Activated T-cell treated with anti-CD3 and anti-CD28 coated beads, Interleukin-2, amount 50 U/mL, for 4 hours (primary cell): Measurements from ENCODE around the gene KRTAP5-3. TPM values are rescaled to one million over a fixed set of nuclear protein-coding genes. Genes with fewer than 3 reads are reported as not detected.

Experiments used
- ATAC-seq, 2 donors: fragments of 200-7000 bp; cut with Tn5 transposase; one replicate each; pipeline ENCODE4 v1.10.0; 2021
- DNase-seq: peaks from one replicate; pipeline ENCODE4 v3.0.0-alpha.2; 2020
- H3K27me3 Mint-ChIP-seq: one replicate; pipeline ENCODE4 v1.8.0; 2021; ENCODE audit warnings: low read depth, mixed read lengths
- H3K36me3 Mint-ChIP-seq: one replicate; pipeline ENCODE4 v1.8.0; 2022; ENCODE audit warnings: mixed read lengths; ENCODE audit not compliant: insufficient read depth
- H3K4me1 Mint-ChIP-seq: one replicate; pipeline ENCODE4 v1.8.0; 2021; ENCODE audit warnings: low read depth, mixed read lengths
- H3K4me3 Mint-ChIP-seq: one replicate; pipeline ENCODE4 v1.8.0; 2021; ENCODE audit warnings: mild to moderate bottlenecking, moderate library complexity, mixed read lengths
- H3K9me3 Mint-ChIP-seq: one replicate; pipeline ENCODE4 v1.8.0; 2021; ENCODE audit warnings: mixed read lengths
- total RNA-seq, 3 donors: library from RNA; stranded (reverse); gene quantifications; one replicate each; pipeline ENCODE4 v1.2.1, GENCODE V29; 2021

The KRTAP5-3 gene
- total RNA-seq, 3 donors from 2014 or later = not detected

DNA sequence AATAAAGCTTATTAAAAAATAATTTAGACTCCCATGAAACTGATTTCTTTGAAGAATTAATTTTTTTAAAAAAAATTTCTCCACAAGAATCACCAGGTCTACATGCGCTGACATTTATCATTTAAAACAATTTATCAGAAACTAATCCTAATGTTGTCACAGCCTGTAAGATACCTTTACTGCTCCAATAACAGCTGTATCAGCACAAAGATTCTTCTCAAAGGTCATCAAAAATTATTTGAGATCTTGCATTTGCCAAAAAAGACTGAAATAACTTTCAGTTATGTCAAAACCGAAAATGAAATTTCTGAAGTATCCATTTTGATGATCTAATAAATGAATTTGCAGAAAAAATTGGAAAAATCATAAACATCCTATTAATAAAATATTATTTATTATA lies 29.4 kb upstream of the KRTAP5-3 start:
- Mint-ChIP-seq H3K4me1 (peaks cover 6% of the 10 kb centered on the region), H3K36me3 (no peaks in the 10 kb centered on the region), H3K4me3 (no peak overlapping the region), H3K9me3 (no peaks in the 10 kb centered on the region), H3K27me3 (peaks cover 35% of the 10 kb centered on the region)
- ATAC-seq (no peak), DNase-seq (no peak)

- Mint-ChIP-seq H3K36me3 (no peaks in the 10 kb centered on the region), H3K4me3 (no peak overlapping the region), H3K9me3 (no peaks in the 10 kb centered on the region), H3K4me1 (peaks cover 7% of the 10 kb centered on the region), H3K27me3 (peaks cover 37% of the 10 kb centered on the region)
- ATAC-seq (no peak), DNase-seq (no peak)
These were observed 28.2 kb upstream of the KRTAP5-3 start for GRCh38 chr11:1636291-1636950.

DNA sequence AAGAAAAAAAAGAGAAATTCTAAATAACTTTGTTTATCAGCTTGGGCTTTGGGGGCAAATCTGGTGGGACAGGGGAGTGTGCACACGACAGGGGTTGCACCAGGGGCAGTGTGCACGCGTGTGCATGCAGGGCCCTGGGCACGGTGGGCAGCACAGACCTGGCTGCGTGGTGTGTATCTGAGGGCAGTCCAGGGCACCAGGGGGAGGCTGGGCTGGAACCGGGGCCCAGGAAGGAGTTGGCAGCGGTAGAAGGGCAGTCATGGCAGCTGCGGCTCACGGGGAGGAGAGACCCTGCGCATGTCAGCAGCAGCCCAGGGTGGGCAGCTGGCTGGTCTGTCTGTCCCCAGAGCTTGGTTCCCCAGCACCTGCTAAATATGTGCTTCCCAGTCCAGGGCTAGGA lies 25.6 kb upstream of the KRTAP5-3 start:
- Mint-ChIP-seq H3K27me3 (peaks cover 36% of the 10 kb centered on the region), H3K4me3 (no peak overlapping the region), H3K4me1 (peaks cover 7% of the 10 kb centered on the region), H3K36me3 (no peaks in the 10 kb centered on the region), H3K9me3 (no peaks in the 10 kb centered on the region)
- DNase-seq (no peak), ATAC-seq (no peak)

GRCh38 chr11:1632053-1632714 lies 23.9 kb upstream of the KRTAP5-3 start:
- no peaks in the 10 kb centered on the region for H3K36me3 Mint-ChIP-seq
- DNase-seq = no peak
- no peaks in the 10 kb centered on the region for H3K9me3 Mint-ChIP-seq
- H3K4me3 Mint-ChIP-seq = no peak overlapping the region
- peaks cover 38% of the 10 kb centered on the region for H3K27me3 Mint-ChIP-seq
- H3K4me1 Mint-ChIP-seq = peaks cover 8% of the 10 kb centered on the region
- ATAC-seq = no peak

- ATAC-seq = no peak
- no peak for DNase-seq
- Mint-ChIP-seq H3K27me3 (peaks cover 38% of the 10 kb centered on the region), H3K36me3 (no peaks in the 10 kb centered on the region), H3K9me3 (no peaks in the 10 kb centered on the region), H3K4me3 (no peak overlapping the region), H3K4me1 (peaks cover 8% of the 10 kb centered on the region)
These were observed 22.9 kb upstream of the KRTAP5-3 start for GRCh38 chr11:1631066-1631568.

DNA sequence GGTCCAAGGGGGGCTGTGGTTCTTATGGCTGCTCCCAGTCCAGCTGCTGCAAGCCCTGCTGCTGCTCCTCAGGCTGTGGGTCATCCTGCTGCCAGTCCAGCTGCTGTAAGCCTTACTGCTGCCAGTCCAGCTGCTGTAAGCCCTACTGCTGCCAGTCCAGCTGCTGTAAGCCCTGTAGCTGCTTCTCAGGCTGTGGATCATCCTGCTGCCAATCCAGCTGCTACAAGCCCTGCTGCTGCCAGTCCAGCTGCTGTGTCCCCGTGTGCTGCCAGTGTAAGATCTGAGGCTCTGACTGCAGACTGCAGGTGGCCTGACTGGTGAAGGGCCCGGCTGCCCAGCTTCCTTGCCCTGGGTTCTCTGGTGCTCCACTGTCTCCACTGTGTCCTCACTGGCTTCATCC lies 22.0 kb upstream of the KRTAP5-3 start:
- no peak for DNase-seq
- Mint-ChIP-seq H3K27me3 (peaks cover 35% of the 10 kb centered on the region), H3K36me3 (no peaks in the 10 kb centered on the region), H3K4me1 (peaks cover 8% of the 10 kb centered on the region), H3K9me3 (no peaks in the 10 kb centered on the region), H3K4me3 (no peak overlapping the region)
- ATAC-seq = no peak

DNA sequence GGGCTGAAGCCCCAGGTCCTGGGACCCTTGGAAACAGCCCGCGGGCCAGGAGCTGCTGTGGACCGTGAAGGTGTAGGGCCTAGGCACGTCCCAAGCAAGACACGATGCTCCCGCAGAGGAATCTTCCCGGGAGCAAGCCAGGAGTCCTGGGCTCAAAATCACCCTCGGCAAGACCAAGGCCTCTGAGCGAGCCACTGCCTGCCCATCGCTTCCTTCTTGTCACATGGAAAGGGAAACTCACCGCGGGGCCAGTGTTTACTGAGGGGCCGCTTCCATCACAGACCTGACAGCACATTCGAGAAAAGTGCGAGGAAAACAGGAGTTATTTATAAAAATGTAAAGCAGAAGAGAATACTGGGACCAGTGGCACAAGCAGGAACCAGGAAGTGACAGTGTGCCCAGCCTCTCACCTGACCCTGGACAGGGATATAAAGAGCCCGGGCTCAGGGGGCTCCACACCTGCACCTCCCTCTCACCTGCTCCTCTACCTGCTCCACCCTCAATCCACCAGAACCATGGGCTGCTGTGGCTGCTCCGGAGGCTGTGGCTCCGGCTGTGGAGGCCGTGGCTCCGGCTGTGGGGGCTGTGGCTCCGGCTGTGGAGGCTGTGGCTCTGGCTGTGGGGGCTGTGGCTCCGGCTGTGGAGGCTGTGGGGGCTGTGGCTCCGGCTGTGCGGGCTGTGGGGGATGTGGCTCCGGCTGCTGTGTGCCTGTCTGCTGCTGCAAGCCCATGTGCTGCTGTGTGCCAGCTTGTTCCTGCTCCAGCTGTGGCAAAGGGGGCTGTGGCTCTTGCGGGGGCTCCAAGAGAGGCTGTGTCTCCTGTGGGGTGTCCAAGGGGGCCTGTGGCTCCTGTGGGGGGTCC lies 21.3 kb upstream of the KRTAP5-3 start, which contains the start of gene KRTAP5-5:
Gene KRTAP5-5 (plus strand): TSS at position 450 of the 860 bp plus-strand sequence. CDS start 66 bp downstream, at position 516.
- H3K27me3 Mint-ChIP-seq = peaks cover 30% of the 10 kb centered on the region
- no peak within 1 kb of the TSS for H3K4me3 Mint-ChIP-seq
- no peaks in the 10 kb centered on the region for H3K36me3 Mint-ChIP-seq
- no peaks in the 10 kb centered on the region for H3K9me3 Mint-ChIP-seq
- DNase-seq (no peak), ATAC-seq (no peak)
- peaks cover 8% of the 10 kb centered on the region for H3K4me1 Mint-ChIP-seq

DNA sequence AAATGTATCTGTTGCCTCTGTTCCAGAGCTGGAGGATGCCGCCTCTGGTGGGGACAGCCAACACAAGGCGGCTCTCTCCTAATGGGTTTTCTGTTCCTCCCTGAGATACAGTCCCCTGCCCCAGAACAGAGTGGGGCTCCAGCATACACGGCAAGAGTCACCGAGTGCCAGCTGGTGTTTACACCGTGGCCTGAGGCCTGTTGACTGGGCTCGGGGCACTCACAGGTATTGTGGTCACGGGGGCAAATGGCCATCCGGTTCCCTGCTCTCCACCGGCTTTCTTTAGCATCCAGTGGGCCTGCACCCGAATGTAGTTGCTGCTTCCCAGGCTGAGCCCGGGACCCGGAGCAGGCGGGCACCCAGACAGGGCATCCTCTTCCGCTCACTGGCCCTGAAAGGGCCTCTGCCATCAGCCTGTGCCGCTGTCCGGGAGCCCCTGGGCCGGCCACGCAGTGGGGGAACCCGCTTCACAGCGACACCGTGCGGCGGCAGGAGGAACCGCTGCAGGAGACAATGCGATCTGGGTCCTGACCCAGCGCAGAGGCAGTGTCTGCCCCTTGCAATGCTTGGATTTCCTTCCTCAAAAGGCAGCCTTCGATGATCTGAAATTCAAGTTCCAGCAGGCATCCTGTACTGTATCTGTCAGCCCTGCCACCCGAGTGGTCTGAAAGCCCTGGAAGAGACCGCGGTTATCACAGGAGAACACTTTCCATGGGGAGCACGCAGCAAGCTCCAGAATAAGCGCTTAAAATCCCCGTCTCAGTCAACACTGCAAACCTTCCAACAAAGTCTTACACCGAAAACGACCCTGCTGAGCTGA lies 20.5 kb upstream of the KRTAP5-3 start:
- H3K9me3 Mint-ChIP-seq = no peaks in the 10 kb centered on the region
- peaks cover 26% of the 10 kb centered on the region for H3K27me3 Mint-ChIP-seq
- no peak overlapping the region for H3K4me3 Mint-ChIP-seq
- H3K36me3 Mint-ChIP-seq = no peaks in the 10 kb centered on the region
- ATAC-seq (peak; percentile 85 to 96), DNase-seq (peak; percentile 53)
- H3K4me1 Mint-ChIP-seq = peaks cover 8% of the 10 kb centered on the region

DNA sequence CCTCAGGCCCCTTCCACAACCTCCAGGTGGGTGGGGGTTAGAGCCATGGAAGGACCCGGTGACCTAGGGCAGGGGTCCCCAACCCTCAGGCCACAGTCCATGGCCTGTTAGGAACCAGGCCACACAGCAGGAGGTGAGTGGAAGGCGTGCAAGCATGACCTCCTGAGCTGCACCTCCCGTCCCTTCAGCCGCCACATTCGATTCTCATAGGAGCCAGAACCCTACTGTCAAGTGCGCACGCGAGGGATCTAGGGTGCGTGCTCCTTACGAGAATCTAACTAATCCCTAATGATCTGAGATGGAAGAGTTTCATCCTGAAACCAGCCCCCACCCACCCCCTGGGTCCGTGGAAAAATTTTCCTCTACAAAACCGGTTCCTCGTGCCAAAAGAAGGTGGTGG lies 17.3 kb upstream of the KRTAP5-3 start:
- no peak overlapping the region for H3K4me3 Mint-ChIP-seq
- no peak for ATAC-seq

GRCh38 chr11:1624621-1625020 lies 16.4 kb upstream of the KRTAP5-3 start:
- H3K4me3 Mint-ChIP-seq = no peak overlapping the region
- no peaks in the 10 kb centered on the region for H3K36me3 Mint-ChIP-seq
- no peaks in the 10 kb centered on the region for H3K9me3 Mint-ChIP-seq
- peaks cover 6% of the 10 kb centered on the region for H3K4me1 Mint-ChIP-seq
- ATAC-seq (no peak), DNase-seq (no peak)
- peaks cover 13% of the 10 kb centered on the region for H3K27me3 Mint-ChIP-seq

More for the DNA sequence above, 17.3 kb upstream of the KRTAP5-3 start:
- no peak for DNase-seq
- Mint-ChIP-seq H3K36me3 (no peaks in the 10 kb centered on the region), H3K4me1 (peaks cover 6% of the 10 kb centered on the region), H3K27me3 (peaks cover 11% of the 10 kb centered on the region), H3K9me3 (no peaks in the 10 kb centered on the region)

DNA sequence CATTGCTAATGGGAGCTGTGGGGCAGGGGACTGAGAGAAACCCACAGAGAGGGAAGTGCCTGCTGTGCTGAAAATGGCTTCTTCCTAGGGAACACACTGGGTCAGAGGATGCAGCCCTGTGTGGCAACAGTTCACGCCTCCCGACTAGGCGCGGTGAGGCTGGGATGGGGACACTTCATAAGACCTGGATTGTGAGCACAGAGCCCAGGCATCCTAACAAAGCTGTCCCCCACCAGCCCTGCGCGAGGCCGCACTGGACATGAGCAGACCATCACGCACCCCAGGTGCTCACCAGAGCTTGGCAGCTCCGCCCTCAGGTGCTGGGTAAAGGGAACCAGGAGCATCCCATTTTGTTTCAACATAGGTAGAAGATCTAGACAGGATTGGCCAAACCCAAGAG lies 15.5 kb upstream of the KRTAP5-3 start:
- Mint-ChIP-seq H3K4me3 (no peak overlapping the region), H3K27me3 (peaks cover 10% of the 10 kb centered on the region), H3K9me3 (no peaks in the 10 kb centered on the region), H3K4me1 (peaks cover 6% of the 10 kb centered on the region), H3K36me3 (no peaks in the 10 kb centered on the region)
- no peak for ATAC-seq
- no peak for DNase-seq

- H3K9me3 Mint-ChIP-seq = no peaks in the 10 kb centered on the region
- no peaks in the 10 kb centered on the region for H3K36me3 Mint-ChIP-seq
- H3K27me3 Mint-ChIP-seq = peaks cover 13% of the 10 kb centered on the region
- no peak for ATAC-seq
- peaks cover 6% of the 10 kb centered on the region for H3K4me1 Mint-ChIP-seq
- no peak for DNase-seq
- H3K4me3 Mint-ChIP-seq = no peak within 1 kb of the TSS
These were observed 13.8 kb upstream of the KRTAP5-3 start, which contains the start of gene KRTAP5-4 for GRCh38 chr11:1622086-1622485. Gene KRTAP5-4 (minus strand): TSS chr11:1622138. CDS start chr11:1622093, 45 bp downstream.

DNA sequence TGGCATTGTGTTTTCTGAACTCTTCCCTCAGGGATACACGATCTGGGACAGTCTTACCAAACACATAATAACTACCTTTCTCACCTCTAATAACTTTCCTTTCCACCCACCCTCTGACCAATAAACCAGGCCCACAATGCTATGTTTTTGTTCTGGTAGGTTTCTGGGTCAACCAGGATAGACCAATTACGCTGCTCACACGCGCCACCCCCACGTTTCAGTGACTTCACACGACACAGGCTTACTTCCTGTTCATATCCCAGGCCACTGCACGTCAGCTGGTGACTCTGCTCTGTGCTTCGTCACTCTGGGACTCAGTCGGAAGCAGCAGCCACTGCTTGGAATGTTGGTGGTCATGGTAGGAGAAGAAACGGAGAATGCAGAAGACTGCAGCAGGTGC lies 11.2 kb upstream of the KRTAP5-3 start:
- H3K27me3 Mint-ChIP-seq = peaks cover 24% of the 10 kb centered on the region
- no peak overlapping the region for H3K4me3 Mint-ChIP-seq
- H3K9me3 Mint-ChIP-seq = no peaks in the 10 kb centered on the region
- peaks cover 6% of the 10 kb centered on the region for H3K4me1 Mint-ChIP-seq
- no peak for DNase-seq
- H3K36me3 Mint-ChIP-seq = no peaks in the 10 kb centered on the region
- peak in 1 of 2 donors; percentile 56 for ATAC-seq
